TTC549 (cell line): ENCODE data around the gene SUN1.

ENCODE experiments used
- FAIRE-seq: peaks from 2 replicates; lab custom pipeline; 2012; peaks lifted over from hg19 to GRCh38; lab: Jason Lieb, UNC

SUN1 gene

DNA sequence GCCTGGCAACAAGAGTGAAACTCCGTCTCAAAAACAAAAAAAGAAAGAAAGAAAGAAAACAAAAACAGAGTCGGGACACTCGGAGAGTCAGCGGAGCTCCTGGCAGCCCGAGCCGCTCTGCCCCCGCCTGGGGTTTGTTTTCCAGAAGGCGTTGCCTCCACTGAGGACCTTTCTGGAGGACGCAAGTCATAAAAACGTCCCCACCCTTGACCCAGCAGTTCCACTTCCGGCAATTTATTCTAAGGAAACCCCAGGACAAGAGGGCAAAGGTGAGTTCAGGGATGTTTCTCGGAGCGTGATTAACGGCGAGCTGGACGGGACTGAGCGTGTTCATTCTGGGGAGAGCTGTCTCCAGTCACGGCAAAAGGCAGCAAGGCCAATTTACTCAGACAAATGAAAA is 27.0 kb upstream of the SUN1 start:
- FAIRE-seq = no peak

DNA sequence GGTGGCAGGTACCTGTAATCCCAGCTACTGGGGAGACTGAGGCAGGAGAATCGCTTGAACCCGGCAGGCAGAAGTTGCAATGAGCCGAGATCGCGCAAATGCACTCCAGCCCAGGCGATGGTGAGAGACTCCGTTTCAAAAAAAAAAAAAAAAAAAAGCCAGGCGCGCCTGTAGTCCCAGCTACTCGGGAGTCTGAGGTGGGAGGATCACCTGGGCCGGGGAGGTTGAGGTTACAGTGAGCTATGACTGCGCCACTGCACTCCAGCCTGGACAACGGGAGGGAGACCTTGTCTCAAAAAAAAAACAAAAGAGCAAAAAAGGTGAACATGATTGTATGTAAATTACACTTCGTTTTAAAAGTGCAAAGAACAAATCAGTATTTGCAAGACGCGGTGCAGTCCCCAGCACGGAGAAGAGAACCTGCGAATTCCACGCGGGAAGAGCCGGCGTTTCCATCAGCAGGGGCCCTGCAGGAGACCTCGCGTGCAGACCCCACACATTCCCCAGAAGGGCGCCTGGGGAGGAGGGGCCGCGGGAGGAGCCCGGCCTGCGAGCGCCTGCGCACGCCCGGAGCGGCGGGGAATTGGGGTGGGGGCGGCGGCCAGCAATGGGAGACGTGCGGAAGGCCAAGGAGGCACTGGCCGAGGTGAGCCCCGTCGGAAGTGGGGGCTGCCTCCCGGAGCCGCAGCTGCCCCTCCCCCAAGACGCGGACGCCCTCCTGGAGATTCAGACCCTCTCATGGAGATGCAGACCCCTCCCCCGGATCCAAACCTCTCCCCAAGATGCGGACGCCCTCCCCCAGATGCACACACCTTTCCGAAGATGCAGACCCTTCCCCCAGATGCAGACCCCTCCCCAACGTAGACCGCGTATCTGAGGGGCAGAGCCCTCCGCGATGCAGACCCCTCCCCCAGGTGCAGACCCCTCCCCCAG is 16.7 kb upstream of the SUN1 start:
- no peak for FAIRE-seq

GRCh38 chr7:816300-816750 is 16.0 kb upstream of the SUN1 start:
- no peak for FAIRE-seq

GRCh38 chr7:816751-817671 is 15.3 kb upstream of the SUN1 start:
- FAIRE-seq = no peak

DNA sequence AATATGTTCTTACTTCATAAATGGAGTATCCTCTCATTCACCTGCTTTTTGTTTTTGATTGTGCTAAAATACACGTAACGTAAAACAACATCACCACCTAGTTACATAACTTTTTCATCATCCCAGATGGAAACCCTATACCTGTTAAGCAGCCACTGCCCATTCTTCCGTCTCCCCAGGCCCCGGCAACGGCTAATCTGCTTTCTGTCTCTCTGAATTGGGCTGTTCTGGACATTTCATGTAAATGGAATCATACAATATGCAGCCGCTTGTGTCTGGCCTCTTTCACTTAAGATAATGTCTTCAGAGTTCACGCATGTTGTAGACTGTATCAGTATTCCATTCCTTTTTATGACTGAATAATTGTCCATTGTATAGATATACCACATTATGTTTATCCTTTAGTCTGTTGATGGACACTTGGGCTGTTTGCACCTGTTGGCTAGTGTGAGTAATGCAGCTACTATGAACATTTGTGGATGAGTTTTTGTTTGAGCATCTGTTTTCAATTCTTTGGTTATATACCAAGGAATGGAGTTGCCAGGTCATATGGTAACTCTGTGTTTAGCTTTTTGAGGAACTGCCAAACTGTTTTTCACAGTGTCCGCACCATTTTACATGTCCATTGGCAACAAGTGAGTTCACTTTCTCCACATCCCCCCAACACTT is 14.1 kb upstream of the SUN1 start:
- FAIRE-seq = no peak

DNA sequence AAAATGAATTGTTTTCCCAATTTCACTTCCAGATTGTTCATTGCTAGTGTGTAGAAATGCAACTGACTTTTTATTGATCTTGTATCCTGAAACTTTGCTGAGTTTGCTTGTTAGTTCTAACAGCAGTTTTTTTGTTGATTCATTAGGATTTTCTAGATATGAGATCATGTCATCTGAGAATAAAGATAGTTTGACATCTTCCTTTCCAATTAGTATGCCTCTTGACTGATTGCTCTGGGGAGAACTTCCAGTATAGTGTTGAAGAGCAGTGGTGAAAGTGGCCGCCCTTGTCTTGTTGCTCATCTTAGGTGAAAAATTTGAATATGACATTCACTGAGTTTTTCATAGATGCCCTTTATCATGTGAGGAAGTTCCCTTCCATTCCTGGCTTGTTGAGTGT is 11.9 kb upstream of the SUN1 start:
- FAIRE-seq = no peak

- no peak for FAIRE-seq
Measured at GRCh38 chr7:821688-822087, 10.6 kb upstream of the SUN1 start.

- FAIRE-seq = no peak
Measured at GRCh38 chr7:822692-823276, 9.5 kb upstream of the SUN1 start.

DNA sequence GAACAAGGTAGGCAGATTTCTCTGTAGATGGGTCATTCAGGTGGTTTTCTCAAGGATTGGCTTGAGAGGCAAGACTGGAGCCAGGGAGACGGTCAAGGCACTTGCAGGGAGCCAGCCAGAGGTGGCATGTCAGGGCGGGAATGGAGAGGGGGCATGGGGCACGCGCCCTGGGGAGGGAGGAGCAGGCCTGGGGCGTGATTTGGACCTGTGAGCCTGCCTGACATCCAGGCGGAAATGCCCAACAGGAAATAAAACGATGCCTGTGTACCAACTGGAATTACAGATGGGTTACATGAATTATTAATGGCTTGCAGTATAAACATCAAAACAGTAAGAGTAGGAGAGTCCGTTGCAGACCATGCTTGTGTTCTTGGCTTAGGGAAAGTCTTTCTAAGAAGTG is 8.6 kb upstream of the SUN1 start:
- no peak for FAIRE-seq

DNA sequence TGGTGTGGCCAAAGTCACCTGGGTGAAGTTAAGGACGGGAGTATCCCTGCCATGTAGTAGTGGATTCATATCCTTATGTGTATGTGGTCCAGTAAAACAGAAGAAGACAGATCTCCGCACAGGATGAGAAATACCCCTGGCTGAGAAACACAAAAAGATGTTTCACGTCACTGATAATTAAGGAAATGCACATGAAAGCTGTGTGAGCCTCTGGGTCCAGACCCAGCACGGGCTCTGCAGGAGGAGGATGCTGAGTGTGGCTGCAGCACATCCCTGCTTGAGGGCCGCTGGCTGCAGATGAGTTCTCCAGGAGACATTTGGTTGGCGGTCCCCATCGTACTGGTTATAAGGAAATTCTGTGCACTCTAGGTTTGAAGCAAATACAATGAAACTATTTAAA is 8.2 kb upstream of the SUN1 start:
- no peak for FAIRE-seq

DNA sequence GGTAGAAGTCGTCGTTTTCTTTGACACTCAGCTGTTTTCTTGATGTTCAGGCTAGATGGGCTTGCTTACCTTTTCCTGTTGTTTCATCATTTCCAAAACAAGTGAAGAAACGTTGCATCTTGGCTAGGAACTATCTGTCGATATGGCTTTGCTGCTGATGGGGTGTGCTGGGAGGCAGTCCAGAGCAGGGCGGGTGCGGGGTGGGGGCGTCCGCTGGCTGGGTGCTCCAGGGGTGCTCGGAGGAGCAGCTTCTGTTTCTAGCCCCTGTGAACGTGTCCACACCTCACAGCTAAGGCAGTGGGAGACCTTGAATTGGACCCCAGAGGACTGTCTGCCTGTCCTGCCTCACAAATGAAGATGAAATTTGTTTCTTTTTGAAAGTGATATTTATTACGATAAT is 7.6 kb upstream of the SUN1 start:
- no peak for FAIRE-seq

GRCh38 chr7:825386-825785 is 6.9 kb upstream of the SUN1 start:
- FAIRE-seq = no peak

GRCh38 chr7:826230-826917 is 5.9 kb upstream of the SUN1 start:
- FAIRE-seq = no peak

DNA sequence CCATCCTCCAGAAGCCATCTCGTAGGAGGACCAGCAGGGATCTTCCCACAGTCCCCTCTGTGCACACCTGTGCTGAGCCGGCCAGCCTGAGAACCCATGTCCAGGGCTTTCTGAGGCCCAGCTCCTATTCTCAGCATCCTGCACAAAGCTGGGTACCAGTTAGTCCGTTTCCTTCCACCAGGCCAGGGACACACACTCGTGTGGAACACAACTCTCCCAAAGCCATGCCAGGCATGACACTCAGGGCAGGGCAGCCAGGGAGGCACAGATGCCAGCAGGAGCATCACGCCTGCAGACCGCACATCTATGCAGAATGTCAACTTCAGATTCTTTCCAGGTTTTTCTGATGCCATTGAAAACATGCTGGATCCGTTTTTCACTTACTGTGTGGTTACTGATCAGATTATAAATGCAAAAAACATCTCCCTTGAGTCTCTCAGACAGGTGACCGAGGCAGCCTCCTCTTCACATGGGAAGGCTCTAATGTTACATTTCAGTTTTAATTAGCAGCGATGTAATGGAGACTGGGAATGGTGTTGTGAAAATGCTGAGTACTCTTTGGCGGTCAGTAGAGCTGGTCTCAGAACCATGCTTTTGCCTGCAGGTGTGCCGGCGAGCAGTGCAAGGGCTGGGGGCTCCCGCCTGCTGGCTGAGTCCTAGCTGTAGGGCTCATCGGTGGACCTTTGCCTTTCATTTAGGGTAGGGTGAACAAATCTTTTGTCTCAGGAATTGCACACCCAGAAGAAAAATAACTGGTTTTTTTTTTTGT is 3.3 kb upstream of the SUN1 start:
- no peak for FAIRE-seq

GRCh38 chr7:830069-830468 is 2.2 kb upstream of the SUN1 start:
- FAIRE-seq = no peak

DNA sequence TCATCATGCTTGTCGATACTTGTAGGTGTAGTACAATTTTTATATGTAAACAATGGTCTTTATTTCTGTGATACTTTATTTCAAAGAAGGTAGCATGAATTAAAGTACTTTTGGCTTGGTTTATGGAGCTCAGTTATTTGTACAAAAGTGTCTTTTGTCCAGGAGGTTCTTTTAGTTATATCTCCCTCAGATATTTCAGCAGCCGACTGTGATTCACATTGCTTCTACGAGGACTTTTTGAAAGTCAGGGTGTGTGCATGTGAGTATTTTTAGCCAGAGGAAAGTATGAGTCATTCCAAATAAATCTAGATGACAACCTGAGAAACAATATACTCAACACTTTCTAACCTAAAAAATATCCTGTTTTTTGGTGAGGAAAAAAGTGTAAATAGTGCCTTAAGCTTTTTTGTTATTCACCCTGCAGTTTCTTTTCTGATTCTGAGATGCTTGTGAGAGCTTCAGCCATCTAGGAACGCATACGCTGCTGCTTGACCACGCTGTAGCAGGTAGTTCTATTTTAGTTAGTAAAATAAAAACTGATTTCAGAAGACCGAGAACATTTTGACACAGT is 595 bp upstream of the SUN1 start:
- FAIRE-seq = no peak

DNA sequence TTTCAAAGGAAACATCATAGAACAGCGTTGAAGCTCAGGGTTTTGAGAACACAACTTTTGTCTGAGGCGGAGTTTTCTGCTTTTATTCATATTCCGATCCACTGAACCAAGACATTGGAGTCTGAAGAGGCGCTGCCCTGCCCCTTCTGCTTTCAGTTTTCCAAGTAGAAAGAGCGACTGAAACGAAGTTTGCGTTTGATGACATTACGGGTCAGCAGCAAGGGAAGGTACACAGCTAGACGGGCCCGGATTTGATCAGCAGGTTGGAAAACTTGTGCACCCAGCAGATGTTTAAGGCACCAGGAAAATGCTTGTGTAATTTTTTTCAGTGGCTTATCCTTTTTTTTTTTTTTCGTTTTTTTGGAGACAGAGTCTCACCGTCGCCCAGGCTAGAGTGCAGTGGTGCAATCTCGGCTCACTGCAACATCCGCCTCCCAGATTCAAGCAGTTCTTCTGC is 720 bp downstream of the SUN1 start:
- FAIRE-seq = no peak

DNA sequence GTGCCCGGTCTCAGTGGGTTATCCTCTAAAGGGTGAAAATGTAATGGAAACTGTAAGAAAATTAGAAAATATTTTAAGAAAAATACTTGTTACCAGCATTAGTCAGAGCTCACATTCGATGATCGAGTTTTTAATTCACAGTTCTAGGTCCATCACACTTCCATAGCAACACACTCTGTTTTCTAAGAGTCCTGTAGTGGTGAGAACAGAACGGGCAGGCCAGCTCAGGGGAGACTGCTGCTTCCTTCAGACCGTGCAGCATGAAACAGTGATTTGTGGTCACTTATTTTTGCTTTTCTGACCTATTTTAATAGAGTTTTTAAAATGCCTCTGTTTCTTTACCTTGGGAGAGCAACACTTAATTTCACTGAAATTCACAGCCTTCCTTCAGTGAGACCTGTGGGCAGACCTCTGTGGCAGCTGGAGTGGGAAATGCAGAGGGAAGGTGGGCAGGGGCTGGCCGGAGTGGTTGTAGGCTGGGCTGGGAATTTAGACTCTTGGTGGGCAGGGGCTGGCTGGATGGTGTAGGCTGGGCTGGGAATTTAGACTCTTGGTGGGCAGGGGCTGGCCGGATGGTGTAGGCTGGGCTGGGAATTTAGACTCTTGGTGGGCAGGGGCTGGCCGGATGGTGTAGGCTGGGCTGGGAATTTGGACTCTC is 1.5 kb downstream of the SUN1 start:
- FAIRE-seq = no peak

- FAIRE-seq = no peak
Measured at GRCh38 chr7:834277-834676, 2.0 kb downstream of the SUN1 start.

DNA sequence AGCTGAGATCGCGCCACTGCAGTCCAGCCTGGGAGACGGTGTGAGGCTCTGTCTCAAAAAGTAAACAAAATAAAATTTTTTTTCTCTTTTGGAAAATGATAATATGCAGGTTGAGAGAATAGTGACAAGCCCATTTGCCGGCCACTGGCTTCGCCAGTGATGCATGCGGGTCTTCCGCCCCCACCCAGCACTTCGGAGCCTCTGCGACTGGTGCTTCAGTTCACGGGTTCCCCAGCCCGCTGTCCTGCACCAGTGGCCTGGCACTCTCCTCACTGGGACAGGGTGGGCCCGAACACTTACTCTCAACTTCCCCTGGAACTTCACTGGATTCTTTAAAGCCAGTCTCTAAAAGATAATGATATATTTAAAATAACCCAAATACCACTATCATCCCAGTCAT is 2.7 kb downstream of the SUN1 start:
- FAIRE-seq = no peak
